GM04504 (cell line): Measurements from ENCODE around the gene FEV.

Experiments used
- DNase-seq: peaks from one replicate; pipeline ENCODE4 v3.0.0-alpha.2; 2012; ENCODE audit warnings: low read depth

FEV gene

GRCh38 chr2:218985021-218985324 lies at the start of gene FEV:
FEV (minus strand) TSS chr2:218985184; CDS start chr2:218985075, 109 bp downstream.
- no peak for DNase-seq

- DNase-seq, result no peak
Observed at GRCh38 chr2:219032051-219032745, 47.2 kb upstream of the FEV start.

- no peak for DNase-seq
Observed at GRCh38 chr2:219031005-219031738, 46.2 kb upstream of the FEV start.

- no peak for DNase-seq
Observed at GRCh38 chr2:219030177-219030940, 45.4 kb upstream of the FEV start.

GRCh38 chr2:219029829-219030165 lies 44.8 kb upstream of the FEV start:
- peak; percentile 42 for DNase-seq

GRCh38 chr2:219028996-219029828 lies 44.2 kb upstream of the FEV start:
- DNase-seq, result no peak

- no peak for DNase-seq
Observed at GRCh38 chr2:219028141-219028540, 43.2 kb upstream of the FEV start.

GRCh38 chr2:219027511-219028055 lies 42.6 kb upstream of the FEV start:
- no peak for DNase-seq

GRCh38 chr2:219026946-219027345 lies 42.0 kb upstream of the FEV start:
- no peak for DNase-seq

- DNase-seq, result no peak
Observed at GRCh38 chr2:219025637-219026585, 40.9 kb upstream of the FEV start.

- no peak for DNase-seq
Observed at GRCh38 chr2:219024059-219024458, 39.1 kb upstream of the FEV start.

GRCh38 chr2:219023045-219023605 lies 38.1 kb upstream of the FEV start:
- DNase-seq, result no peak

GRCh38 chr2:219022616-219023015 lies 37.6 kb upstream of the FEV start:
- DNase-seq, result no peak

GRCh38 chr2:219022041-219022440 lies 37.1 kb upstream of the FEV start:
- DNase-seq, result no peak

- DNase-seq, result no peak
Observed at GRCh38 chr2:219021591-219021990, 36.6 kb upstream of the FEV start.

GRCh38 chr2:219020604-219021365 lies 35.8 kb upstream of the FEV start:
- DNase-seq, result no peak

GRCh38 chr2:219019436-219019835 lies 34.5 kb upstream of the FEV start:
- DNase-seq, result no peak

- no peak for DNase-seq
Observed at GRCh38 chr2:219018726-219019125, 33.7 kb upstream of the FEV start.

GRCh38 chr2:219018286-219018685 lies 33.3 kb upstream of the FEV start:
- DNase-seq, result no peak
